ENCODE measurements around the gene CEP41.

Gene CEP41

GRCh38 chr7:130394421-130395195 lies 46.2 kb downstream of the CEP41 start:
- no peak for TF ChIP-seq GATA3 (IDR thresholded peaks at IDR 0.05; ENCODE audit: low read depth, low read length)

DNA sequence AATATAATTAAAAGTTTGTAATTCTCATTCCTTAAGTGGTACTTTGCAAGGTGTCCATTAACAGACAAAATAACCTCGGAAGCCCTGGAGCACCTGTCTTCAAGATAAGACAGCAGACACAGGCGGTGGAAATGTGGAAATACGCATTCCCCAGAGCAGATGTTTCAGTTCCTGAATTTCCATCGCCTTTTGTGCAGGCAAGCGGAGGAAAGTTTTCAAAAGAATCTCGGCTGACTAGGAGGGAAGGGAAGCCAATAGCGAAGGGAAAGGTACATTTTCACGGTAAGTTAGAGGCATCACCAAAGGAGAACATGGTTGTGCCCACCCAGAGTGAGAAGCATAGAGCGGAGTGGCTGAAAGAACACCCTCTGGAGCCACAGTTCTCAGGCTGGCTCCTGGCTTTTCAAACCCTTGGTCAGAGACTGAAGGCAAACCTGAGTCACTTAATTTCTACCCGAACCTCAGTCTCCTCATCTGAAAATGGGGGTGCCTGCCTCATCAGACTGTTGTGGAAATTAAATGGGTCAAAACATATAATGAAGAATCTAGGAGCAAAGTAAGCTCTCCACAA lies 46.9 kb downstream of the CEP41 start:
- no peak for TF ChIP-seq GATA2 (IDR thresholded peaks at IDR 0.05; ENCODE audit: low read depth, low read length)
- no peak for TF ChIP-seq GATA3 (IDR thresholded peaks at IDR 0.05; ENCODE audit: low read depth, low read length)

DNA sequence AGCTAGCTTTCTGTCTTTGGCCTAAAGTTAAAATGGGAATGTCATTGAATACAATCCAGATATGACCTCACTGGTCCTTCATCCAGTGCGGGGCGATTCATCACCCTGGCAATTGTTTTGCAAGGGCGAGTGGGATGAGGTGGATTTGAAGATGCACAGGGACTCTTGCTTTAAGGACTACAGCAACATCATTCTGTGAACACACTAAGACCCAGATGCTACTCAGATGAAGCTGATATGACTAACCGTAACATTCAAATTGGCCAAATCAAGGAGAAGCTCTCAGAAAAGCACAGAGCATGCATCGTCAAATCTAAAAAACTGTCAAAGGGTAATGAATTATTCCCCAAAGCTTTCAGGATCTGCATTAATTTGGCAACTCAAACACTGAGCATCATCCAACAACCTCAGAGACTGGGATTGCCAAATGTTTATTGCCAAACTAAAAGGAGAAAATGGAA lies 47.7 kb downstream of the CEP41 start:
- no peak for TF ChIP-seq GATA2 (IDR thresholded peaks at IDR 0.05; ENCODE audit: low read depth, low read length)
- no peak for TF ChIP-seq GATA3 (IDR thresholded peaks at IDR 0.05; ENCODE audit: low read depth, low read length)

- no peak for TF ChIP-seq GATA3 (IDR thresholded peaks at IDR 0.05; ENCODE audit: low read depth, low read length)
- no peak for TF ChIP-seq GATA2 (IDR thresholded peaks at IDR 0.05; ENCODE audit: low read depth, low read length)
Measured at GRCh38 chr7:130390486-130390885, 50.3 kb downstream of the CEP41 start.

GRCh38 chr7:130388671-130389070 lies 52.1 kb downstream of the CEP41 start:
- no peak for TF ChIP-seq GATA2 (IDR thresholded peaks at IDR 0.05; ENCODE audit: low read depth, low read length)
- no peak for TF ChIP-seq GATA3 (IDR thresholded peaks at IDR 0.05; ENCODE audit: low read depth, low read length)

- TF ChIP-seq GATA3 (IDR thresholded peaks at IDR 0.05; ENCODE audit: low read depth, low read length) = no peak
- no peak for TF ChIP-seq GATA2 (IDR thresholded peaks at IDR 0.05; ENCODE audit: low read depth, low read length)
Measured at GRCh38 chr7:130387628-130388403, 53.0 kb downstream of the CEP41 start.

- TF ChIP-seq GATA2 (IDR thresholded peaks at IDR 0.05; ENCODE audit: low read depth, low read length) (no peak), GATA3 (IDR thresholded peaks at IDR 0.05; ENCODE audit: low read depth, low read length) (no peak)
Measured at GRCh38 chr7:130387306-130387627, 53.5 kb downstream of the CEP41 start.

DNA sequence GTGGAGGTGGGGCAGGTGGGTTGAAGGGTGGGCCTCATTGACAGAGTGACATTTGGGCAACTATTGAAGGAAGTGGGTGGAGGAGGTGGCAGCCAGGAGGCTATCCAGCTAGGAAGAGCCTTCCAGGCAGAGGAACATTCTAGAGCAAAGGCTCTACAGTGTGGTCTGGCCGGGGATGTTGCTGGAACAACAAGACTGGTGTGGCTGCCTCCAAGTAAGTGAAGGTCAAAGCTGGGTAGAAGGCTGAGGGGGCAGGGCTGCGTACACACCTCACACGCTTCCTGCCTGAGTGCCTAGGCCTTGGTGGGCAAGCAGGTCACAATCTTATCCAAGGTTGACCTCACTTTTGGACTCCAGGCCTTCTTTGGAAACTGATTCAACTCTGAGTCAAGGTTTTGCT lies 53.9 kb downstream of the CEP41 start:
- TF ChIP-seq GATA3 (IDR thresholded peaks at IDR 0.05; ENCODE audit: low read depth, low read length) = no peak

DNA sequence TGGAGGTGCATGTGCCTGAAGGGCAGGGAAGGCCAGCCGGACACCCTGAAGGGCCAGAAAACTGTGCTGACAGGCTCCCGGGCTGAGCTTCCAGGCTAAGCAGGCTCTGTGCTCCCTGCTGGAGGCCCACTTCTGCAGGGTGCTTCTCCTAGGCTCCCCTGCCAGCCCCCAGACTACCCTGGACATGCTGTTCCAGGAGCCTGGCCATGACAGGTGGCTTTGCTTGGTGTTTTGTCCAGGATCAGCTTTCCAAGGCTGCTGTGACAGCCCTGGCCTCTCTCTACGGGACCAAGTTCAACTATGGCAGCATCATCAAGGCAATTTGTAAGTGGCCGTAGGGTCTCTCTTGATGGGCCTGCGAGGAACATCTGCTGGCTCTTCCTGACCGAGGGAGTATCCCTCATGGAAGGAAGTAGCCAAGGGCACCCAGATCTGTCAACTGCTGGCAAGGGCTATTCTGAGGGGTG lies 55.2 kb downstream of the CEP41 start:
- TF ChIP-seq GATA2 (IDR thresholded peaks at IDR 0.05; ENCODE audit: low read depth, low read length) = no peak
- TF ChIP-seq GATA3 (IDR thresholded peaks at IDR 0.05; ENCODE audit: low read depth, low read length) = no peak

GRCh38 chr7:130384841-130385599 lies 55.8 kb downstream of the CEP41 start:
- TF ChIP-seq GATA2 (IDR thresholded peaks at IDR 0.05; ENCODE audit: low read depth, low read length) (no peak), GATA3 (IDR thresholded peaks at IDR 0.05; ENCODE audit: low read depth, low read length) (no peak)

- TF ChIP-seq GATA3 (IDR thresholded peaks at IDR 0.05; ENCODE audit: low read depth, low read length) = no peak
- TF ChIP-seq GATA2 (IDR thresholded peaks at IDR 0.05; ENCODE audit: low read depth, low read length) = no peak
Measured at GRCh38 chr7:130384371-130384801, 56.4 kb downstream of the CEP41 start.

- TF ChIP-seq GATA2 (IDR thresholded peaks at IDR 0.05; ENCODE audit: low read depth, low read length) (no peak), GATA3 (IDR thresholded peaks at IDR 0.05; ENCODE audit: low read depth, low read length) (no peak)
Measured at GRCh38 chr7:130383187-130383980, 57.4 kb downstream of the CEP41 start.
